Body of pancreas (tissue), 4 donors: ENCODE data around the gene OGFR.

ENCODE experiments used
- POLR2A ChIP-seq, 3 donors: fragments of 450-650 bp; IDR thresholded peaks; one replicate each; pipeline ENCODE4 v1.6.1; 2016; ENCODE audit warnings: antibody characterized with exemption in 3 of 3, mild to moderate bottlenecking in 2 of 3
- TF ChIP-seq, protein P1 (sequence below), 7 experiments: fragments of 450-650 bp in 4 of 7; fragments of 200-600 bp in 3 of 7; sonication (generic) in 3 of 7; IDR thresholded peaks; one replicate each; pipeline ENCODE4 v1.5.1; 2016 to 2019; ENCODE audit warnings: antibody characterized with exemption in 7 of 7

GRCh38 chr20:62854121-62854520 lies 49.5 kb downstream of the OGFR start:
- TF ChIP-seq POLR2A (IDR thresholded peaks at IDR 0.05) = no peak
- TF ChIP-seq, protein P1, sequence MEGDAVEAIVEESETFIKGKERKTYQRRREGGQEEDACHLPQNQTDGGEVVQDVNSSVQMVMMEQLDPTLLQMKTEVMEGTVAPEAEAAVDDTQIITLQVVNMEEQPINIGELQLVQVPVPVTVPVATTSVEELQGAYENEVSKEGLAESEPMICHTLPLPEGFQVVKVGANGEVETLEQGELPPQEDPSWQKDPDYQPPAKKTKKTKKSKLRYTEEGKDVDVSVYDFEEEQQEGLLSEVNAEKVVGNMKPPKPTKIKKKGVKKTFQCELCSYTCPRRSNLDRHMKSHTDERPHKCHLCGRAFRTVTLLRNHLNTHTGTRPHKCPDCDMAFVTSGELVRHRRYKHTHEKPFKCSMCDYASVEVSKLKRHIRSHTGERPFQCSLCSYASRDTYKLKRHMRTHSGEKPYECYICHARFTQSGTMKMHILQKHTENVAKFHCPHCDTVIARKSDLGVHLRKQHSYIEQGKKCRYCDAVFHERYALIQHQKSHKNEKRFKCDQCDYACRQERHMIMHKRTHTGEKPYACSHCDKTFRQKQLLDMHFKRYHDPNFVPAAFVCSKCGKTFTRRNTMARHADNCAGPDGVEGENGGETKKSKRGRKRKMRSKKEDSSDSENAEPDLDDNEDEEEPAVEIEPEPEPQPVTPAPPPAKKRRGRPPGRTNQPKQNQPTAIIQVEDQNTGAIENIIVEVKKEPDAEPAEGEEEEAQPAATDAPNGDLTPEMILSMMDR (IDR thresholded peaks at IDR 0.05) = no peak
